Upper lobe of right lung (tissue), 1 donor: ENCODE results near the gene MOGAT3. TPM values are rescaled to one million over a fixed set of nuclear protein-coding genes. Genes with fewer than 3 reads are reported as not detected.
A peak's percentile ranks its signal among the peaks of the same experiment; 100 is the strongest.

ENCODE experiments used
- ATAC-seq: fragments of 200-7000 bp; cut with Tn5 transposase; one replicate; pipeline ENCODE4 v1.9.1; 2020; ENCODE audit warnings: mild to moderate bottlenecking, moderate library complexity
- DNase-seq: peaks from one replicate; pipeline ENCODE4 v3.0.0-alpha.2; 2020
- H3K27ac ChIP-seq: fragments of 200-600 bp; one replicate; pipeline ENCODE4 v1.8.0; 2022
- H3K27me3 ChIP-seq: fragments of 200-600 bp; one replicate; pipeline ENCODE4 v1.8.0; 2022; ENCODE audit warnings: mild to moderate bottlenecking
- H3K36me3 ChIP-seq: fragments of 200-600 bp; one replicate; pipeline ENCODE4 v1.8.0; 2022
- H3K4me1 ChIP-seq: fragments of 200-600 bp; one replicate; pipeline ENCODE4 v1.8.0; 2022
- H3K4me3 ChIP-seq: fragments of 200-600 bp; one replicate; pipeline ENCODE4 v1.8.0; 2022; ENCODE audit warnings: mild to moderate bottlenecking
- H3K9me3 ChIP-seq: fragments of 200-600 bp; one replicate; pipeline ENCODE4 v1.8.0; 2022
- CTCF ChIP-seq: fragments of 200-600 bp; IDR thresholded peaks from one replicate; pipeline ENCODE4 v1.8.0; 2022; ENCODE audit warnings: antibody characterized with exemption
- intact Hi-C: fragments of 100-400 bp; cut with DNase I; formaldehyde crosslinking; loops from one replicate; pipeline ENCODE4 v1.11.0; 2022
- total RNA-seq: library from RNA; stranded (reverse); fragmentation: NEBNext Ultra II Directional; extraction: Animal tissue kit (Norgen Biotek cat#: 25700); gene quantifications from one replicate; pipeline ENCODE4 v1.2.1, GENCODE V29; 2021
- donor health status: DM: no; HTN: yes; CAD: no; lungs with severe emphysema.

Gene MOGAT3
- total RNA-seq, 1 donor from 2014 or later, result not detected

DNA sequence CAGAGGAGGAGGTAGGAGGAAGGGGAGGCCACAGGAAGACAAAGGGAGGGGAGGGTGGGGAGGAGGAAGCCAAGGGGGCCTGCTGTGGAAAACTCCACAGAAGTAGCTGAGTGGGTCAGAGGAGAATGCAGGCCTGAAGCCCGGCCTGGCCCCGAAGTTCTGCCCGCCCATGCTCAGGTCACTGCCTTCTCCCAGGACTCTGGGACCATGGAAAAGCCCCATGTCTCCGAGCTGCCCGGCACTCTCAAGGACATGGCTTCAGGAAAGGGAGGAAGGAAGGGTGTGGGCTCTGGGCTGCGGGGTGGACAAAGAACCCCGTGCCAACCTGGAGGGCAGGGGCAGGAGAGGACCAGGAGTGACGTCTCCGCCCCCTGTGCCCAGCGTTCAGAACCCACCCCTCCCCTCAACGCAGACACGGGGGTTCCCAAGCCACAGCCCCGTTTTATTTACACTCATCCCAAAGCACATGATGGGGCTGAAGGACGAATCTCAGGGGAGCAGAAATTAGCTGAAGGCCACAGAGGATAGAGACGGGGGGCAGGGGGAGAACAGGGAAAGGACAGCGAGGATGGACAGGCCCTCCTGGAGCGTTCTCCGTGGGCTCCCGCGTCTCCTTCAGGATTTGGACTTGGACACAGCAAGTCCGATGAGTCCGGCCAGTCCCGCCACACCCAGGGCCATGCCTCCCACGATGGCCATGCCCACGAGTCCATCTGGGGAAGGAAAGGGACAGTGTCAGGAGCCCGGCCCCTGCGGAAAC lies 38.5 kb upstream of the MOGAT3 start:
- no peak for TF ChIP-seq CTCF
- Histone ChIP-seq H3K4me3 (no peak overlapping the region), H3K27ac (peak overlapping the region; percentile 65), H3K36me3 (peaks cover 31% of the 10 kb centered on the region), H3K4me1 (peaks cover 20% of the 10 kb centered on the region), H3K9me3 (no peaks in the 10 kb centered on the region), H3K27me3 (no peaks in the 10 kb centered on the region)
- ATAC-seq (peak; percentile 9), DNase-seq (no peak)
- intact Hi-C loops, result no loop called here

DNA sequence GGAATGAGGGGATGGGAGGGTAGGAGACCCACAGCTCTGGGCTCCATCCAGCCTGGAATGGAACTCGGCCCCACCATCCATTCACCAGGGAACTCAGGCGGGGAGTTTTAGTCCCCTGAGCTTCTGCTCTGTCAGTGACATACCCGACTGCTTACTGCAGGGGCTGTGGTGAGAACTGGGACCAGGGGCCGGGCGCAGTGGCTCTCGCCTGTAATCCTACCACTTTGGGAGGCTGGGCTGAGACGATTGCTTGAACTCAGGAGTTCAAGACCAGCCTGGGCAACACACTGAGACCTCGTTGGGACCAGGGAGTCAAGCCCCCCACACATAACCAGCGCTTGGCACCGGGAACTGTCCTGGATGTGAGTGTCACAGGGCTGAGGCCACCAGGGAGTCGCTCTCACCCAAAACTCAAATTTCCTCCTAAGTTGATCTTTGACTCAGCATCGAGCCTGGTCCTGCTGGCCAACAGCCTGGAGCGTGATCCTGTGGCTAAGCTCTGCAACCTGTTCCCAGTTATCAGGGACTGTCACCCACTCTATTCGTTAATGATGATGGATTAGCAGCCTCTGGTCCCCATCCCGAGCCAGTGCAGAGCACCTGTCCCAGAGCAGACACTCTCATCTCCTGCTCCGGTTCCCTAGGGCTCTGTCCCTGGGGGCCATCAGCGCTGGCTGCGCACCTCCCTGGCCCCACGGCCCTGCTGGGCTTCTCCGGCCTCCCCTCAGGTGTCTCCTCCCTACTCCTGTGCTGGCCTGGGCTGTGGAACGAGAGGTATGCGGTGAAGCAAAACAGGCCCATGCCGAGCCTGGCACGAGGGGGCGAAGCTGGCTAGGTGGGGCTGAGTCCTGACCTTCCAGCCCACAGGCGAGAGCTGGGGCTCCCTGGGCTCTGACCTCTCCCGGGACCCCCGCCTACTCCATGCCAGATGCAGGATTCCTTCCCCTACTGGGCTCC lies 37.7 kb upstream of the MOGAT3 start:
- Histone ChIP-seq H3K27me3 (no peaks in the 10 kb centered on the region), H3K4me1 (peaks cover 14% of the 10 kb centered on the region), H3K27ac (peak overlapping the region; percentile 65), H3K4me3 (no peak overlapping the region), H3K36me3 (peaks cover 31% of the 10 kb centered on the region), H3K9me3 (no peaks in the 10 kb centered on the region)
- no peak for DNase-seq
- intact Hi-C loops, result no loop called here
- peak; percentile 2 for ATAC-seq
- TF ChIP-seq CTCF, result no peak

- ATAC-seq (no peak), DNase-seq (peak; percentile 66)
- intact Hi-C loops, result no loop called here
- no peak for TF ChIP-seq CTCF
- Histone ChIP-seq H3K4me1 (peaks cover 11% of the 10 kb centered on the region), H3K27me3 (no peaks in the 10 kb centered on the region), H3K9me3 (no peaks in the 10 kb centered on the region), H3K27ac (peak within 1 kb of the TSS; percentile 65), H3K36me3 (peaks cover 31% of the 10 kb centered on the region), H3K4me3 (no peak within 1 kb of the TSS)
Measured at GRCh38 chr7:101237206-101238067, 36.6 kb upstream of the MOGAT3 start, which contains the start of gene CLDN15. TSS of gene CLDN15 (minus strand) at chr7:101237802. CDS start at chr7:101237581, 221 bp downstream.

GRCh38 chr7:101236292-101236835 lies 35.5 kb upstream of the MOGAT3 start:
- no peaks in the 10 kb centered on the region for H3K9me3 ChIP-seq
- H3K27me3 ChIP-seq, result no peaks in the 10 kb centered on the region
- no peak overlapping the region for H3K4me3 ChIP-seq
- TF ChIP-seq CTCF, result no peak
- H3K27ac ChIP-seq, result no peak overlapping the region
- peaks cover 31% of the 10 kb centered on the region for H3K36me3 ChIP-seq
- no peak for ATAC-seq
- peaks cover 15% of the 10 kb centered on the region for H3K4me1 ChIP-seq
- no peak for DNase-seq
- intact Hi-C loops, result no loop called here

- no peak overlapping the region for H3K4me3 ChIP-seq
- no peak for ATAC-seq
- no peak for DNase-seq
- H3K9me3 ChIP-seq, result no peaks in the 10 kb centered on the region
- no peak for TF ChIP-seq CTCF
- H3K27me3 ChIP-seq, result no peaks in the 10 kb centered on the region
- peaks cover 15% of the 10 kb centered on the region for H3K4me1 ChIP-seq
- no peak overlapping the region for H3K27ac ChIP-seq
- intact Hi-C loops, result no loop called here
- peaks cover 26% of the 10 kb centered on the region for H3K36me3 ChIP-seq
Measured at GRCh38 chr7:101235522-101235921, 34.7 kb upstream of the MOGAT3 start.
